K562 (cell line): ENCODE data around the gene TULP4. TPM values are rescaled to one million over a fixed set of nuclear protein-coding genes. Genes with fewer than 3 reads are reported as not detected.

ENCODE experiments used
- CBFA2T3 ChIP-seq: fragments of 450-650 bp; IDR thresholded peaks from 2 replicates; pipeline ENCODE4 v1.6.1; 2017
- DMBX1 ChIP-seq: fragments of 250-450 bp; sonication (Bioruptor Pico); IDR thresholded peaks from 2 replicates; pipeline ENCODE4 v1.8.0; 2022; ENCODE audit warnings: inconsistent platforms, mild to moderate bottlenecking, moderate library complexity, borderline replicate concordance
- ESRRB ChIP-seq: fragments of 250-450 bp; sonication (Bioruptor Pico); IDR thresholded peaks from 2 replicates; pipeline ENCODE4 v1.5.0; 2020; ENCODE audit warnings: mild to moderate bottlenecking, moderate library complexity, borderline replicate concordance
- GABPA ChIP-seq: fragments of 200-800 bp; sonication (Bioruptor generic); conservative IDR thresholded peaks from 2 replicates; pipeline ENCODE4 v1.6.1; 2016; ENCODE audit warnings: low read depth, missing genetic modification characterization, missing compliant biosample characterization
- HDAC3 ChIP-seq: fragments of 450-650 bp; IDR thresholded peaks from 2 replicates; pipeline ENCODE4 v1.6.1; 2018; ENCODE audit warnings: borderline replicate concordance, mild to moderate bottlenecking, moderate library complexity; ENCODE audit not compliant: partially characterized antibody
- KDM1A ChIP-seq, 2 experiments: fragments of 450-650 bp; IDR thresholded peaks; 2 replicates each; pipeline ENCODE4 v1.6.1; 2016; ENCODE audit warnings: mild to moderate bottlenecking in 2 of 2
- LEF1 ChIP-seq: fragments of 450-650 bp; IDR thresholded peaks from 2 replicates; pipeline ENCODE4 v1.6.1; 2016; ENCODE audit warnings: mild to moderate bottlenecking
- PYGO2 ChIP-seq: fragments of 450-650 bp; IDR thresholded peaks from 2 replicates; pipeline ENCODE4 v1.6.1; 2016; ENCODE audit warnings: mild to moderate bottlenecking, missing genetic modification characterization, moderate library complexity, missing compliant biosample characterization
- TCF3 ChIP-seq: sonication (generic); formaldehyde crosslinking; IDR thresholded peaks from 2 replicates; pipeline ENCODE4 v1.4.0; 2020; ENCODE audit warnings: mild to moderate bottlenecking, missing genetic modification reagents
- TEAD4 ChIP-seq, 2 experiments: sonication (generic) in 1 of 2; formaldehyde crosslinking in 1 of 2; IDR thresholded peaks; 2 replicates each; pipeline versions ENCODE4 v1.6.1 to v1.8.0; 2012 to 2022; ENCODE audit warnings: borderline replicate concordance in 1 of 2, inconsistent platforms in 1 of 2, low read length in 1 of 2, mild to moderate bottlenecking in 1 of 2, missing genetic modification reagents in 1 of 2
- TRIM24 ChIP-seq, 2 experiments: fragments of 450-650 bp; IDR thresholded peaks; 2 replicates each; pipeline ENCODE4 v1.6.1; 2016
- ZNF76 ChIP-seq: fragments of 250-450 bp; sonication (Bioruptor Pico); IDR thresholded peaks from 2 replicates; pipeline ENCODE4 v1.4.0; 2020; ENCODE audit warnings: mild to moderate bottlenecking, moderate library complexity, borderline replicate concordance
- polyA plus RNA-seq, 8 experiments: library from polyadenylated mRNA; depleted of rRNA in 4 of 8; stranded (reverse) in 5 of 8; unstranded in 3 of 8; fragments of >200 nt; fragmentation: Nextera tagmentation in 2 of 8; fragmentation: Illumina TruSeq in 1 of 8; extraction: Ambion mirVana in 2 of 8; extraction: Trizol in 1 of 8; gene quantifications; 2 replicates each; pipeline versions ENCODE4 v1.2.1 to v1.2.3, GENCODE V29; 2011 to 2014; ENCODE audit warnings: inconsistent platforms in 1 of 8, missing spikeins in 1 of 8
- total RNA-seq, 7 experiments: library from RNA; depleted of rRNA in 6 of 7; stranded (reverse); fragments of >200 nt in 6 of 7; fragmentation: Illumina TruSeq in 2 of 7; extraction: Trizol in 2 of 7; gene quantifications; 2 replicates each; pipeline versions ENCODE4 v1.2.1 to v1.2.3, GENCODE V29; 2011 to 2021; ENCODE audit warnings: low replicate concordance in 1 of 7
- TF ChIP-seq, protein P1 (sequence below): fragments of 450-650 bp; IDR thresholded peaks from 2 replicates; pipeline ENCODE4 v1.6.1; 2016
- TF ChIP-seq, protein P2 (sequence below): fragments of 450-650 bp; formaldehyde crosslinking; IDR thresholded peaks from 2 replicates; pipeline ENCODE4 v1.4.0; 2020; ENCODE audit warnings: mild to moderate bottlenecking
- TF ChIP-seq, protein P3 (sequence below): fragments of 450-650 bp; formaldehyde crosslinking; IDR thresholded peaks from 2 replicates; pipeline ENCODE4 v1.4.0; 2022; ENCODE audit warnings: missing genetic modification characterization
- TF ChIP-seq, protein P4 (sequence below), 2 experiments: fragments of 150-350 bp in 1 of 2; IDR thresholded peaks; 2 replicates each; pipeline ENCODE4 v1.6.1; 2012 to 2016; ENCODE audit warnings: low read depth in 2 of 2, low read length in 2 of 2, mild to moderate bottlenecking in 1 of 2, moderate library complexity in 1 of 2
- TF ChIP-seq, protein P5 (sequence below): fragments of 250-450 bp; sonication (Bioruptor Pico); IDR thresholded peaks from 2 replicates; pipeline ENCODE4 v1.5.0; 2021; ENCODE audit warnings: mild to moderate bottlenecking, moderate library complexity

Gene TULP4
- total and polyA plus RNA-seq, 9 of the 15 experiments (the other 6 are each of a cell fraction or from before 2014, with no cell fraction given), result 1.2 to 50.4 (median 11.0) TPM

DNA sequence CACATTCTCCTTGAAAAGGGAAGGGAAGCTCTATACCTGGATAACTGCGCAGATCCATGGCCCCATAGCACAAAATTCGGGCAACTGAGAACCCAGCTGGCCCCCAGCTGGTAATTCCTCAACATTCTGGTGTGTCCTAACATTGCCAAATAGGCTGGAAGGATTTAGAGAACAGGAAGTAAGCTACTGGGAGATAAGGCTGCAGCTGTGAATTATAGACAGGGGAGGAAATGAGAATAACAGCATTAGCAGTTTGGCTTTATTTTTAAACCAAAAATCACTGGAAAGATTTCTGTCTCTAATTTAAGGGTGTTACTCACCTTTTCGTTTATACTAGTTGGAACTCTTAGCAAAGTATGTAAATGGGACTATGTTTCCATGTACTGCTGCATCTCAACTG lies 97.2 kb downstream of the TULP4 start (continued):
- TF ChIP-seq PYGO2, result no peak
- TF ChIP-seq KDM1A (IDR thresholded peaks at IDR 0.05), result peak; percentile 63 to 80
- TF ChIP-seq, protein P1, sequence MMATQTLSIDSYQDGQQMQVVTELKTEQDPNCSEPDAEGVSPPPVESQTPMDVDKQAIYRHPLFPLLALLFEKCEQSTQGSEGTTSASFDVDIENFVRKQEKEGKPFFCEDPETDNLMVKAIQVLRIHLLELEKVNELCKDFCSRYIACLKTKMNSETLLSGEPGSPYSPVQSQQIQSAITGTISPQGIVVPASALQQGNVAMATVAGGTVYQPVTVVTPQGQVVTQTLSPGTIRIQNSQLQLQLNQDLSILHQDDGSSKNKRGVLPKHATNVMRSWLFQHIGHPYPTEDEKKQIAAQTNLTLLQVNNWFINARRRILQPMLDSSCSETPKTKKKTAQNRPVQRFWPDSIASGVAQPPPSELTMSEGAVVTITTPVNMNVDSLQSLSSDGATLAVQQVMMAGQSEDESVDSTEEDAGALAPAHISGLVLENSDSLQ, result peak; percentile 44
- TF ChIP-seq TCF3 (CRISPR knock-in tag), result peak; percentile 77
- TF ChIP-seq DMBX1 (CRISPR knock-in tag), result 0 out of 2 replicates have a peak, but pooled peaks have one; percentile 26
- TF ChIP-seq TRIM24 (IDR thresholded peaks at IDR 0.05), result peak; percentile 91 to 93
- TF ChIP-seq ZNF76 (CRISPR knock-in tag), result no peak
- TF ChIP-seq, protein P2, sequence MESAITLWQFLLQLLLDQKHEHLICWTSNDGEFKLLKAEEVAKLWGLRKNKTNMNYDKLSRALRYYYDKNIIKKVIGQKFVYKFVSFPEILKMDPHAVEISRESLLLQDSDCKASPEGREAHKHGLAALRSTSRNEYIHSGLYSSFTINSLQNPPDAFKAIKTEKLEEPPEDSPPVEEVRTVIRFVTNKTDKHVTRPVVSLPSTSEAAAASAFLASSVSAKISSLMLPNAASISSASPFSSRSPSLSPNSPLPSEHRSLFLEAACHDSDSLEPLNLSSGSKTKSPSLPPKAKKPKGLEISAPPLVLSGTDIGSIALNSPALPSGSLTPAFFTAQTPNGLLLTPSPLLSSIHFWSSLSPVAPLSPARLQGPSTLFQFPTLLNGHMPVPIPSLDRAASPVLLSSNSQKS, result no peak
- TF ChIP-seq LEF1, result peak; percentile 45; the same call in 1 of the 2 replicates
- TF ChIP-seq, protein P3, sequence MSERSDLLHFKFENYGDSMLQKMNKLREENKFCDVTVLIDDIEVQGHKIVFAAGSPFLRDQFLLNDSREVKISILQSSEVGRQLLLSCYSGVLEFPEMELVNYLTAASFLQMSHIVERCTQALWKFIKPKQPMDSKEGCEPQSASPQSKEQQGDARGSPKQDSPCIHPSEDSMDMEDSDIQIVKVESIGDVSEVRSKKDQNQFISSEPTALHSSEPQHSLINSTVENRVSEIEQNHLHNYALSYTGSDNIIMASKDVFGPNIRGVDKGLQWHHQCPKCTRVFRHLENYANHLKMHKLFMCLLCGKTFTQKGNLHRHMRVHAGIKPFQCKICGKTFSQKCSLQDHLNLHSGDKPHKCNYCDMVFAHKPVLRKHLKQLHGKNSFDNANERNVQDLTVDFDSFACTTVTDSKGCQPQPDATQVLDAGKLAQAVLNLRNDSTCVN (CRISPR knock-in tag), result no peak
- TF ChIP-seq, protein P4, sequence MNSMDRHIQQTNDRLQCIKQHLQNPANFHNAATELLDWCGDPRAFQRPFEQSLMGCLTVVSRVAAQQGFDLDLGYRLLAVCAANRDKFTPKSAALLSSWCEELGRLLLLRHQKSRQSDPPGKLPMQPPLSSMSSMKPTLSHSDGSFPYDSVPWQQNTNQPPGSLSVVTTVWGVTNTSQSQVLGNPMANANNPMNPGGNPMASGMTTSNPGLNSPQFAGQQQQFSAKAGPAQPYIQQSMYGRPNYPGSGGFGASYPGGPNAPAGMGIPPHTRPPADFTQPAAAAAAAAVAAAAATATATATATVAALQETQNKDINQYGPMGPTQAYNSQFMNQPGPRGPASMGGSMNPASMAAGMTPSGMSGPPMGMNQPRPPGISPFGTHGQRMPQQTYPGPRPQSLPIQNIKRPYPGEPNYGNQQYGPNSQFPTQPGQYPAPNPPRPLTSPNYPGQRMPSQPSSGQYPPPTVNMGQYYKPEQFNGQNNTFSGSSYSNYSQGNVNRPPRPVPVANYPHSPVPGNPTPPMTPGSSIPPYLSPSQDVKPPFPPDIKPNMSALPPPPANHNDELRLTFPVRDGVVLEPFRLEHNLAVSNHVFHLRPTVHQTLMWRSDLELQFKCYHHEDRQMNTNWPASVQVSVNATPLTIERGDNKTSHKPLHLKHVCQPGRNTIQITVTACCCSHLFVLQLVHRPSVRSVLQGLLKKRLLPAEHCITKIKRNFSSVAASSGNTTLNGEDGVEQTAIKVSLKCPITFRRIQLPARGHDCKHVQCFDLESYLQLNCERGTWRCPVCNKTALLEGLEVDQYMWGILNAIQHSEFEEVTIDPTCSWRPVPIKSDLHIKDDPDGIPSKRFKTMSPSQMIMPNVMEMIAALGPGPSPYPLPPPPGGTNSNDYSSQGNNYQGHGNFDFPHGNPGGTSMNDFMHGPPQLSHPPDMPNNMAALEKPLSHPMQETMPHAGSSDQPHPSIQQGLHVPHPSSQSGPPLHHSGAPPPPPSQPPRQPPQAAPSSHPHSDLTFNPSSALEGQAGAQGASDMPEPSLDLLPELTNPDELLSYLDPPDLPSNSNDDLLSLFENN (IDR thresholded peaks at IDR 0.05; ENCODE audit: low read depth in 2 of 2, low read length in 2 of 2), result 0 out of 4 replicates have a peak, but pooled peaks of 1 of the 2 experiments have one; percentile 49
- TF ChIP-seq TEAD4 (IDR thresholded peaks at IDR 0.05; ENCODE audit: low read length), result peak; percentile 88
- TF ChIP-seq TEAD4 (CRISPR knock-in tag; IDR thresholded peaks at IDR 0.05; ENCODE audit: borderline replicate concordance), result no peak
- peak; percentile 88 for TF ChIP-seq CBFA2T3
- TF ChIP-seq ESRRB, result no peak
- TF ChIP-seq GABPA (tag), result peak; percentile 72
- TF ChIP-seq HDAC3, result no peak
- TF ChIP-seq, protein P5, sequence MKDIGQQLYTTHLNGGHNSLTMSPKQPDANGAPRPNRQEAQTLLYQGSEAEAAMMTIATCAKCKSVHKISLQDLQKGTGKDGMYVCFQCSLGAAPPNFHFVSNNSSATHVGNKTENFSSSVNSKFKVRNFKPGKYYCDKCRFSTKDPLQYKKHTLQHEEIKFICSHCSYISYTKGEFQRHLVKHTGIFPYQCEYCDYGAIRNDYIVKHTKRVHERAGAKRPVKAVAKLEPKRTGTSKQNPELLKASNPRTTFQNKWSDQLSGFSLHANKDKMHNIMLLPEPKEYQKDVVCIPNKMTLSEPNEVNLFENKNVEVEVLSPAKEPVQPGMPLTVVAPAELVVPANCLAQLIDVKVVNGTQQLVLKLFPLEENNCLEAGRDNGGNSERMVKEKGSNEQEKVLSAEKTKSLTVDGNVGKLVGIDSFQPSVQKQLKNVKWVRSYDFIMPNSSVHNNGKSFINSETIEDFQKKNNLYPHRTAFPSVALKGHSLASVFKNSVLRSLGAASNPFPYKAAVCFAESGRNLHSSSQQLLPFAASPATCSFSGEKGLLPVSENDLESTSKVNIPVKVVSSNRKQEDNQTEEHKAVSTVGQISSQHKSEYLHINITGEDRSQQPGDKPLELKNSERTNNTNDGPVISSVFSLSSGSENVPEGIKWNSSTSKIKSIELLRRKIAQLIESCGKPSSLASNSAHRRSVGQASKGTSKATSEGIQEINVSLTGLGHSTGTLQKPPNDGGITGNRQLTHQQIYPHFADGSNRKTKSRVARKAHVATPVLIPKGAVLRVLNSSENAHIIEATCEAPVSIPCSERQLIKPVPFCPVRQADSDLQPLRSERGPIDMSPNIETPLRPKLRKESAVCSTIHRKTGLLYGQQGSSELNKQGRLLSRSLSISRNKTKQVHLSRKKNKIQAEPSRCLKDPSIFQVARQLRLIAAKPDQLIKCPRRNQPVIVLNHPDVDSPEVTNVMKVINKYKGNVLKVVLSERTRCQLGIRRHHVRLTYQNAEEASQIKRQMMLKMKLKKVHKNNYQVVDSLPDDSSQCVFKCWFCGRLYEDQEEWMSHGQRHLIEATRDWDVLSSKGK (CRISPR knock-in tag), result no peak
